Naive thymus-derived CD4-positive, alpha-beta T cell (primary cell): ENCODE data around the gene UBN1. TPM values are rescaled to one million over a fixed set of nuclear protein-coding genes. Genes with fewer than 3 reads are reported as not detected.
A peak's percentile ranks its signal among the peaks of the same experiment; 100 is the strongest.

Source experiments
- ATAC-seq: fragments of 150-1000 bp; cut with Tn5 transposase; 2 replicates; pipeline ENCODE4 v1.10.0; 2021; ENCODE audit warnings: mild to moderate bottlenecking, moderate library complexity
- CTCF ChIA-PET: fragments of 350-600 bp; sonication (Branson Sonifier 250); formaldehyde crosslinking; loops from one replicate; lab custom pipeline; 2021; ENCODE audit warnings: antibody characterized with exemption; lab: Charles Lee
- POLR2A ChIA-PET: fragments of 350-600 bp; sonication (Branson Sonifier 250); formaldehyde crosslinking; loops from one replicate; lab custom pipeline; 2021; ENCODE audit warnings: antibody characterized with exemption, inconsistent platforms; lab: Charles Lee
- DNase-seq, 9 donors: peaks; one replicate each; pipeline versions ENCODE4 v3.0.0 to v3.0.0-alpha.2; 2020 to 2022; ENCODE audit warnings: mixed read lengths in 1 of 9
- H3K27ac ChIP-seq: one replicate; pipeline ENCODE4 v1.7.0; 2013; ENCODE audit warnings: mild to moderate bottlenecking, low read depth, low read length, moderate library complexity
- H3K27me3 ChIP-seq, 2 donors: one replicate each; pipeline ENCODE4 v1.7.0; 2013; ENCODE audit warnings: low read length in 2 of 2, mild to moderate bottlenecking in 2 of 2, moderate library complexity in 2 of 2; ENCODE audit not compliant: control insufficient read depth in 2 of 2, insufficient read depth in 2 of 2
- H3K36me3 ChIP-seq, 3 experiments: 1 replicate in 2 of 3; 2 replicates in 1 of 3; pipeline ENCODE4 v1.7.0; 2013; ENCODE audit warnings: low read length in 3 of 3, mild to moderate bottlenecking in 3 of 3, moderate library complexity in 1 of 3; ENCODE audit not compliant: insufficient read depth in 3 of 3, control insufficient read depth in 2 of 3
- H3K4me1 ChIP-seq, 2 donors: one replicate each; pipeline ENCODE4 v1.7.0; 2013; ENCODE audit warnings: low read length in 2 of 2, mild to moderate bottlenecking in 2 of 2, moderate library complexity in 1 of 2; ENCODE audit not compliant: control insufficient read depth in 2 of 2, insufficient read depth in 2 of 2
- H3K4me3 ChIP-seq: 2 replicates; pipeline ENCODE4 v1.7.0; 2013; ENCODE audit warnings: mild to moderate bottlenecking, low read length
- H3K9me3 ChIP-seq, 3 experiments: 1 replicate in 2 of 3; 2 replicates in 1 of 3; pipeline ENCODE4 v1.7.0; 2013; ENCODE audit warnings: low read length in 3 of 3; ENCODE audit not compliant: control insufficient read depth in 2 of 3
- H3K27ac Mint-ChIP-seq, 9 donors: one replicate each; pipeline ENCODE4 v1.8.0; 2020 to 2022; ENCODE audit warnings: mixed read lengths in 9 of 9, mild to moderate bottlenecking in 8 of 9, moderate library complexity in 5 of 9, inconsistent platforms in 2 of 9
- H3K27me3 Mint-ChIP-seq, 5 donors: one replicate each; pipeline ENCODE4 v1.8.0; 2021 to 2022; ENCODE audit warnings: mixed read lengths in 5 of 5, mild to moderate bottlenecking in 1 of 5
- H3K36me3 Mint-ChIP-seq, 5 donors: one replicate each; pipeline ENCODE4 v1.8.0; 2020 to 2022; ENCODE audit warnings: mixed read lengths in 5 of 5, mild to moderate bottlenecking in 3 of 5, inconsistent platforms in 1 of 5
- H3K4me1 Mint-ChIP-seq, 7 donors: one replicate each; pipeline ENCODE4 v1.8.0; 2020 to 2022; ENCODE audit warnings: mixed read lengths in 7 of 7, mild to moderate bottlenecking in 3 of 7, inconsistent platforms in 1 of 7
- H3K4me3 Mint-ChIP-seq, 10 donors: one replicate each; pipeline ENCODE4 v1.8.0; 2020 to 2022; ENCODE audit warnings: mild to moderate bottlenecking in 10 of 10, mixed read lengths in 10 of 10, moderate library complexity in 6 of 10, inconsistent platforms in 2 of 10
- H3K9me3 Mint-ChIP-seq, 11 donors: one replicate each; pipeline ENCODE4 v1.8.0; 2020 to 2022; ENCODE audit warnings: mixed read lengths in 11 of 11, mild to moderate bottlenecking in 4 of 11, inconsistent platforms in 1 of 11, moderate library complexity in 1 of 11
- intact Hi-C, 2 donors: fragments of 100-400 bp; cut with micrococcal nuclease; formaldehyde crosslinking; loops; one replicate each; pipeline ENCODE4 v1.15.1; 2023
- polyA plus RNA-seq, 2 donors: library from polyadenylated mRNA; unstranded; fragments of 300-500 nt; fragmentation: Illumina TruSeq; gene quantifications; one replicate each; pipeline ENCODE4 v1.2.3, GENCODE V29; 2021
- total RNA-seq, 6 experiments: library from RNA in 5 of 6; stranded (reverse) in 5 of 6; gene quantifications; 1 replicate in 5 of 6; 2 replicates in 1 of 6; pipeline ENCODE4 v1.2.3 and lab custom pipeline; 2021 to 2026

The UBN1 gene
- total and polyA plus RNA-seq, 7 experiments from 2014 or later, result 11.0 to 58.7 (median 40.0) TPM

- ATAC-seq (peak; percentile 14), DNase-seq (peak in 6 of 9 donors; percentile 18 to 35 (median 27))
- H3K4me3 ChIP-seq, result peak overlapping the region; percentile 46
- ChIA-PET CTCF (interaction anchor here (0.7 kb wide), 1 partner anchor 358 kb away, joined by 3 read pairs; no protein-coding TSS in a partner anchor), POLR2A (interaction anchor here (0.6 to 2.8 kb wide), 4 partner anchors 9 to 113 kb away, joined by 3 to 24 read pairs (median 8); partner anchors contain the start of genes ANKS3, DNAAF8 and ROGDI)
- Mint-ChIP-seq H3K4me3 (peak overlapping the region; percentile 86 to 96 (median 90)), H3K9me3 (peaks cover 0 to 2% (median 0%) of the 10 kb centered on the region in 11 donors), H3K36me3 (peaks cover 0 to 19% (median 0%) of the 10 kb centered on the region in 5 donors), H3K27me3 (no peaks in the 10 kb centered on the region), H3K27ac (peak overlapping the region; percentile 56 to 89 (median 71)), H3K4me1 (peaks cover 54 to 68% (median 58%) of the 10 kb centered on the region in 7 donors)
- H3K27me3 ChIP-seq, result no peaks in the 10 kb centered on the region
- no peaks in the 10 kb centered on the region for H3K9me3 ChIP-seq
- H3K4me1 ChIP-seq, result peaks cover 30 to 38% of the 10 kb centered on the region in 2 donors
- H3K36me3 ChIP-seq, result peaks cover 8 to 27% (median 13%) of the 10 kb centered on the region in 3 experiments
- intact Hi-C loops, result loop anchor here (1.0 to 5.0 kb wide), 16 partner anchors 46 to 421 kb away; partner anchors contain the start of genes ANKS3 (in 2 of the 2), DNAAF8 (in 2 of the 2), EEF2KMT (in 2 of the 2) and MGRN1 (in 2 of the 2)
- peak overlapping the region; percentile 99 for H3K27ac ChIP-seq
Observed at GRCh38 chr16:4847774-4848587, 700 bp downstream of the UBN1 start.

DNA sequence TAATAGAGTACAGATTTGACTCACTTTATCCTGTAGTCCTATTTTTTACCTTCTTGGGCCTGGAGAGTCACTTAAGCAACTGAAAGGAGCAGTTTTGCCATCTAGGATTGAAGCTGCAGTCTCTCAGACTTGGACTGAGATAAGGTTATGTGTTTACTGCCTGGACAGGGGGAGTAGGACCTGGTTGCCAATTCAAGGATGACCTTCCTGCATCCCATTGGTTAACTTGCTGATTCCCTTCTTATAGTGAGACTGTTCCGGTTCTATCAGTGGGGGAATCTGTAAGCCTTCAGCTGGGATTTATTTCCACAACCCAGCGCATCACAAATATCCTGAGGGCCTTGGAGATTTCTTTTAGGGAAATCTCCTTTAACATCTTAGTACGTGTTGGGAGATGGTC lies 2.9 kb downstream of the UBN1 start:
- H3K4me3 Mint-ChIP-seq, result peak overlapping the region; percentile 21 to 96 (median 55)
- H3K27me3 Mint-ChIP-seq, result no peaks in the 10 kb centered on the region
- H3K36me3 Mint-ChIP-seq, result peaks cover 0 to 16% (median 5%) of the 10 kb centered on the region in 5 donors
- Histone ChIP-seq H3K4me3 (no peak overlapping the region), H3K27ac (no peak overlapping the region), H3K27me3 (no peaks in the 10 kb centered on the region), H3K9me3 (no peaks in the 10 kb centered on the region), H3K36me3 (peaks cover 0 to 31% (median 4%) of the 10 kb centered on the region in 3 experiments), H3K4me1 (peaks cover 30 to 33% of the 10 kb centered on the region in 2 donors)
- peak overlapping the region in 4 of 9 donors; percentile 5 to 64 (median 52) for H3K27ac Mint-ChIP-seq
- ATAC-seq (no peak), DNase-seq (no peak)
- H3K9me3 Mint-ChIP-seq, result peaks cover 0 to 2% (median 0%) of the 10 kb centered on the region in 11 donors
- ChIA-PET POLR2A (interaction anchor here (1.0 kb wide), 1 partner anchor 13 kb away, joined by 3 read pairs; no protein-coding TSS in a partner anchor), CTCF (interaction anchor here (0.6 kb wide), 1 partner anchor 883 kb away, joined by 3 read pairs; no protein-coding TSS in a partner anchor)
- intact Hi-C loops, result no loop called here
- peaks cover 48 to 56% (median 53%) of the 10 kb centered on the region in 7 donors for H3K4me1 Mint-ChIP-seq

GRCh38 chr16:4852221-4852872 lies 5.1 kb downstream of the UBN1 start:
- intact Hi-C loops, result no loop called here
- DNase-seq, result no peak
- H3K27me3 ChIP-seq, result no peaks in the 10 kb centered on the region
- ChIA-PET POLR2A (no interaction called here), CTCF (no interaction called here)
- H3K27me3 Mint-ChIP-seq, result no peaks in the 10 kb centered on the region
- H3K27ac ChIP-seq, result no peak overlapping the region
- no peak overlapping the region for H3K4me3 Mint-ChIP-seq
- peaks cover 0 to 37% (median 1%) of the 10 kb centered on the region in 3 experiments for H3K36me3 ChIP-seq
- H3K9me3 Mint-ChIP-seq, result peaks cover 0 to 2% (median 0%) of the 10 kb centered on the region in 11 donors
- H3K9me3 ChIP-seq, result no peaks in the 10 kb centered on the region
- H3K4me3 ChIP-seq, result no peak overlapping the region
- no peak for ATAC-seq
- H3K4me1 ChIP-seq, result peaks cover 20 to 21% of the 10 kb centered on the region in 2 donors
- H3K27ac Mint-ChIP-seq, result peak overlapping the region in 1 of 9 donors; percentile 9
- peaks cover 0 to 9% (median 5%) of the 10 kb centered on the region in 5 donors for H3K36me3 Mint-ChIP-seq
- H3K4me1 Mint-ChIP-seq, result peaks cover 37 to 49% (median 41%) of the 10 kb centered on the region in 7 donors

GRCh38 chr16:4855371-4855770 lies 8.1 kb downstream of the UBN1 start:
- H3K4me1 ChIP-seq, result peaks cover 5 to 7% of the 10 kb centered on the region in 2 donors
- no peak for DNase-seq
- no peaks in the 10 kb centered on the region for H3K27me3 Mint-ChIP-seq
- H3K36me3 Mint-ChIP-seq, result peaks cover 13 to 36% (median 19%) of the 10 kb centered on the region in 5 donors
- peaks cover 17 to 25% (median 20%) of the 10 kb centered on the region in 7 donors for H3K4me1 Mint-ChIP-seq
- H3K9me3 Mint-ChIP-seq, result peaks cover 0 to 3% (median 0%) of the 10 kb centered on the region in 11 donors
- ChIA-PET POLR2A (no interaction called here), CTCF (no interaction called here)
- H3K27ac ChIP-seq, result no peak overlapping the region
- no peak overlapping the region for H3K27ac Mint-ChIP-seq
- H3K36me3 ChIP-seq, result peaks cover 20 to 67% (median 22%) of the 10 kb centered on the region in 3 experiments
- H3K4me3 ChIP-seq, result no peak overlapping the region
- no peaks in the 10 kb centered on the region for H3K27me3 ChIP-seq
- ATAC-seq, result no peak
- intact Hi-C loops, result no loop called here
- H3K9me3 ChIP-seq, result no peaks in the 10 kb centered on the region
- no peak overlapping the region for H3K4me3 Mint-ChIP-seq

DNA sequence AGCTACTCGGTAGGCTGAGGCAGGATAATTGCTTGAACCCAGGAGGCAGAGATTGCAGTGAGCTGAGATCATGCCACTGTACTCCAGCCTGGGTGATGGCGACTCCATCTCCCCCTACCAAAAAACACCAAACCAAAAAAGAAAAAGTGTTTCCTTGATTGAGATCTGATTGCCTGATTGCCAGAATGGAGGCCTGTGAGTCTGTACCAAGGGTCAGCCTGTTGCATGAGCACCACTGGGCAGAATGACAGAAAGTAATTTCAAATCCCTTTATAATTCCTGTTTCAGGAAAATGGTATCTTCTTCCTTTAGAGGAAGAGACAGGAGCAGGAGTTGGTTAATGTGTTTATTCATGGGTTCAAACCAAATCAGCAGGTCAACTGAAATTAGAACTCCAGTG lies 8.5 kb downstream of the UBN1 start:
- Mint-ChIP-seq H3K36me3 (peaks cover 15 to 40% (median 21%) of the 10 kb centered on the region in 5 donors), H3K4me3 (no peak overlapping the region), H3K27me3 (no peaks in the 10 kb centered on the region), H3K9me3 (peaks cover 0 to 3% (median 0%) of the 10 kb centered on the region in 11 donors), H3K4me1 (peaks cover 14 to 21% (median 19%) of the 10 kb centered on the region in 7 donors), H3K27ac (no peak overlapping the region)
- peaks cover 22 to 71% (median 25%) of the 10 kb centered on the region in 3 experiments for H3K36me3 ChIP-seq
- no peaks in the 10 kb centered on the region for H3K9me3 ChIP-seq
- H3K4me3 ChIP-seq, result no peak overlapping the region
- POLR2A ChIA-PET, result no interaction called here
- H3K27ac ChIP-seq, result no peak overlapping the region
- intact Hi-C loops, result no loop called here
- H3K4me1 ChIP-seq, result peaks cover under 1 to 7% of the 10 kb centered on the region in 2 donors
- DNase-seq (no peak), ATAC-seq (no peak)
- H3K27me3 ChIP-seq, result no peaks in the 10 kb centered on the region
- CTCF ChIA-PET, result no interaction called here

GRCh38 chr16:4859190-4859899 lies 12.1 kb downstream of the UBN1 start:
- Histone ChIP-seq H3K27me3 (no peaks in the 10 kb centered on the region), H3K27ac (no peak overlapping the region), H3K4me1 (no peaks in the 10 kb centered on the region), H3K4me3 (no peak overlapping the region), H3K36me3 (peaks cover 25 to 76% (median 30%) of the 10 kb centered on the region in 3 experiments), H3K9me3 (no peaks in the 10 kb centered on the region)
- H3K4me1 Mint-ChIP-seq, result peaks cover 9 to 22% (median 13%) of the 10 kb centered on the region in 7 donors
- DNase-seq, result no peak
- ATAC-seq, result no peak
- peaks cover 0 to 2% (median 0%) of the 10 kb centered on the region in 11 donors for H3K9me3 Mint-ChIP-seq
- ChIA-PET CTCF (interaction anchor here (0.5 kb wide), 1 partner anchor 74 kb away, joined by 3 read pairs; no protein-coding TSS in a partner anchor), POLR2A (no interaction called here)
- intact Hi-C loops, result no loop called here
- H3K4me3 Mint-ChIP-seq, result no peak overlapping the region
- peaks cover 19 to 45% (median 20%) of the 10 kb centered on the region in 5 donors for H3K36me3 Mint-ChIP-seq
- no peaks in the 10 kb centered on the region for H3K27me3 Mint-ChIP-seq
- H3K27ac Mint-ChIP-seq, result peak overlapping the region in 1 of 9 donors; percentile 73
